LNCAP (cell line): ENCODE measurements around the gene RBP4.
A peak's percentile ranks its signal among the peaks of the same experiment; 100 is the strongest.

Experiments
- TF ChIP-seq, protein P1 (sequence below): fragments of 450-650 bp; IDR thresholded peaks from 2 replicates; pipeline ENCODE4 v1.5.1; 2017; ENCODE audit warnings: mild to moderate bottlenecking

The RBP4 gene

DNA sequence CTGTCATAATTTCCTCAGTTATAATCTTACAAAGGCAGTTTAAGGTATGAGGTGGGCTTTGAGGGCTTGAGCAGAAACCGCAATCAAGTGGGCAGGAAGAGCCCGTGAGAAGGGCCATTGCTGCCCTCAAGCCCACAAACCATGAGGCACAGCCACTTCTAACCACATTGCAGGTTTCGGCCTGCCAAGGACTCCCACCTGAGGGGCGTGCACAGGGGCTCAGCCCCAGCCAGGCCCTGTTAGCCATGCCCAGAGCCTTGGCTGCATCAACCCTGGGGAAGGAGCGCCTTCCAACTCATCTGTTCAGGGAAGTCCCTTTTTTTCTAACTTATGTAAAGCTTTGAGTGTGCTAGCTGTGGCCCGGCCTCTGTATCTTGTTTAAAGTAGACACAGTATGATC, 40.5 kb downstream of the RBP4 start:
- TF ChIP-seq, protein P1, sequence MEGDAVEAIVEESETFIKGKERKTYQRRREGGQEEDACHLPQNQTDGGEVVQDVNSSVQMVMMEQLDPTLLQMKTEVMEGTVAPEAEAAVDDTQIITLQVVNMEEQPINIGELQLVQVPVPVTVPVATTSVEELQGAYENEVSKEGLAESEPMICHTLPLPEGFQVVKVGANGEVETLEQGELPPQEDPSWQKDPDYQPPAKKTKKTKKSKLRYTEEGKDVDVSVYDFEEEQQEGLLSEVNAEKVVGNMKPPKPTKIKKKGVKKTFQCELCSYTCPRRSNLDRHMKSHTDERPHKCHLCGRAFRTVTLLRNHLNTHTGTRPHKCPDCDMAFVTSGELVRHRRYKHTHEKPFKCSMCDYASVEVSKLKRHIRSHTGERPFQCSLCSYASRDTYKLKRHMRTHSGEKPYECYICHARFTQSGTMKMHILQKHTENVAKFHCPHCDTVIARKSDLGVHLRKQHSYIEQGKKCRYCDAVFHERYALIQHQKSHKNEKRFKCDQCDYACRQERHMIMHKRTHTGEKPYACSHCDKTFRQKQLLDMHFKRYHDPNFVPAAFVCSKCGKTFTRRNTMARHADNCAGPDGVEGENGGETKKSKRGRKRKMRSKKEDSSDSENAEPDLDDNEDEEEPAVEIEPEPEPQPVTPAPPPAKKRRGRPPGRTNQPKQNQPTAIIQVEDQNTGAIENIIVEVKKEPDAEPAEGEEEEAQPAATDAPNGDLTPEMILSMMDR: no peak

DNA sequence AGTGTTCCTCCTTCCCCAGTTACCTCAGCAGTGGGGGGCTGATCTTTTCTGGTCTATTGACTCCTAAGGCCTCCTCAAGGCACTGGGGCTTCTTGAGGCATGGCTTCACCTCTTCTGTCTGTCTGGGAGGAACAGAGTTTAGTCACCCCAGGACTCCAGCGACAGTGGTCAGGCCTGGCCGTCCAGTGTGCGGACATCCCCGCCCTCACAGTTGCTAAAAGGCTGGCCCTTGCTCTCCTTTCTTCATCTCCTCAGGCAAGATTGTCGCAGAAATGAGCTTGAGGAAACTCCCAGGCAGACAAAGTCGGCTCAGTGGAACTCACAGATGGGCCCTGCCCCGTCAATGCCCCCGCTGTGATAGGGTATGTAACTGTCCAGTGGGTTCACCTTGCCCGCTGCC, 41.5 kb downstream of the RBP4 start:
- TF ChIP-seq, protein P1: no peak

DNA sequence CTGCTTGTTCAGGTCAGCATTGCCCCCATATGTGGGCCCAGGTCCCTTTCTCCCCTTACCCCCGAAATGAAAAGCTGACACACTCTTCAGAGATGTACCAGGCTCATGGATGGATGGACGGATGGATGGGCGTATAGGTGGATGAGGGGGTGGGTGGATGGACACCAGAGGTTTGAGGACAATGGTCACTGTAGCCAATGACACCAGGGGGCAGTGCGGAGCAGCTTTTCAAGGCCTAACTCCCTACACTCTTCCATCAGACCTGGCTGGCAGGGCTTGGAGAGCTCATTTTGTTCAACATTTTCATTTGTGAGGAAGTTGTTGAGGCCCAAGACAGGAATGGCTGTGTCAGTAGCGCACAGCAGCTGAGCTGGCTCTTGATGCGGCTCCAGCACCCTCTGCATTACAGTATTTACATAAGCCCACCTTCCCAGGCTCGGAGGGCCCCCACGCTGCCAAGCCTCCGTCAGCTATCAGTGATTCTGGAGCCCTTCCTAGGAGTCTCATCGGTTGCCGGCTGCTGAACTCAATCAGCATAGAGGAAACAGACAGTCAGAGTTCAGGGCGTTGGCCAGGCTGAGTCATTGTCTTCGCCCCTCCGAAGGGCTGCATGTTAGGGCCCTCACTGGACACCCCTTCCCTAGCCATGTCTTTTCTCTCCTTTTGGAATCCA, 46.1 kb downstream of the RBP4 start:
- TF ChIP-seq, protein P1: peak; percentile 78

DNA sequence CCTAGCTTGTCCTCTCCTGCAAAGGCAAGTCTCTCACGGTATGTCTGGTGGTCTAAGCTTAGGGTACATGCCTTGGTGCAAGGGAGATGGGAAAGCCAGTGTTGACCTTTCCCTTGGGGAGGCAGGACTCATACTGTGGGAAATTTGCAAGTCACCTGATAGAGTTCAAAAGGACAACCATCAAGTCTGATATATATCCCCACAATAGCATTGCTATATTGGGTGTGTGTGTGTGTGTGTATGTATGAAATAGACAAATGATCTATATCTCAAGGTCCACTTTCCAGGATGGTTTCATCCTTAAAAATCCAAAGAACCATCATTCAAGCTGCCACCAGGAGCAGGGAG, 46.7 kb downstream of the RBP4 start:
- TF ChIP-seq, protein P1: no peak

DNA sequence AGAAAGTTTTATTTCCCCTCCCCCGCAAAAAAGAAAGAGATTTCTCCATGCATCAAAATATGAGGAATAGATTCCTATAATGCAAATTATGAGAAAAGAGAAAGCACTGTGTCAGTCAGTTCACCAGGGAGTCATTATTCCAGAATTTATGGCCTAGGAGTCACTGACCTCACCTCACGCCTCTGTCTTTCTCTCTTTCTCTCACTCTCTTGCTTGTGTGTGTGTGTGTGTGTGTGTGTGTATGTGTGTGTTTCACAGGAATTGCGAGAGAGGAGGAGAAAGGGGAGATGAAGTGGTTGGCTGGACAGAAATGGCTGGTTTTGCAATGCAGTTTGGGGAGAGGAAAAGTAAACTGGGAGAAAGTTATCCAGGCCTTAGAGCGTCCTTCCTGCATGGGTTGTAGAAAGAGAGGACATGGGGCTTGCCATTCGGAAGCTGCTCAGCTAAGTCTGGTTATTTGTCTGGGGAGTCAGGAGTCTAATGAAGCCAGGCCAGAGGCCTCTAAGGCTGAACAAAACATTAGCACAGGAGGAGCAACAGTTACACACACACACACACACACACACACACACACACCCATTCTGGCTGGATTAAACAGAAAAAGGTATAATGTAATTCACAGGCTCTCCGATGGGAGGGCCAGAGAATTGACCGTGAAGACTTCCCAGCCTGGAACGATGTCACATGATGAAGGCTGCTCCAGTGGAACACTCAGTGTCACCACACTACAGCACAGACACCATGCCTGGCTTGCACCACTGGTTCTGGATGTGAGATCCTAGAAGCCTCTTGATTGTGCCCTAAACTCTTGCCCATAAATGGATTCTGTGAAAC, 47.3 kb downstream of the RBP4 start:
- TF ChIP-seq, protein P1: no peak

DNA sequence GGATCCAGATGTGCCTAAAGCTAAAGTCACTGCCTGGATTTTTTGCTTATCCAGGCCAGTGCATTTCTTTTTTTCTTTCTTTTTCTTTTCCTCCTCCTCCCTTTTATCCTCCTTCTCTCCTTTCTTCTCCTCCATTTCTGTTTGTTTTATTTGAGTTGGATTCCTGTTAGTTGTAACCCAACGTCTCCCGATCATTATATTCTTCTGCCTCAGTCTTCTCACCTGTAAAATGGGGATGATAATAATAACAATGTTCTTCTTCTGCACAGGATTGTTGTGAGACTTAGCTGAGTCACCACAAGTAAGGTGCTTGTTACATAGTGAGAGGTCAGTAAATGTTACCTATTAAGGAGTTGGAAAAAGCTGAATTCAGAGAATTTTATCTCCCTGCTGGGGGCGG, 48.3 kb downstream of the RBP4 start:
- TF ChIP-seq, protein P1: no peak

DNA sequence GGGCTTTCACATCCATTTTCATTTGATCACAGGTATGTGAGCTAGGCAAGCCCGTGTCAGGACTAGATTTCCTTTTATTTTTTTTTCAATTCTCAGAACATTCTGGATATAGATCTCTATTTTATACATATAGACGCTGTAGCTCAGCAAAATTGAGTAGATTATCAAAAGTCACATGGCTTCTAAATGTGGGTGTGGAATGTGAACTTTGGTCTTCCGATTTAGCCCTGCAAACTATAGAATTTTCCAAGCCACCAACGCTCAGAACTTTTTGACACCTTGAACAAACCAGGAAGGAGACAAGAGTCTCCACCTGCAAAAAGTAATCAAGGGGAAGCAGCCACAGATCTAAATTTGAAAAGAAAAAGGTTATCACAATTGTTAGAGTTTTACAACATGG, 50.4 kb downstream of the RBP4 start:
- TF ChIP-seq, protein P1: no peak
